SU-DHL-6 (cell line): ENCODE measurements around the gene ERBB4.

Experiments
- EZH2phosphoT487 ChIP-seq: fragments of 200-600 bp; sonication (generic), shearing (Covaris generic); conservative IDR thresholded peaks from 2 replicates; pipeline ENCODE4 v1.6.1; 2018; ENCODE audit warnings: mild to moderate bottlenecking, antibody characterized with exemption, low read length, moderate library complexity, mixed read lengths
- TF ChIP-seq, protein P1 (sequence below): fragments of 200-600 bp; sonication (generic); IDR thresholded peaks from one replicate; pipeline ENCODE4 v1.5.1; 2017; ENCODE audit warnings: antibody characterized with exemption, mild to moderate bottlenecking, low read length, moderate library complexity; ENCODE audit not compliant: insufficient read depth, poor library complexity, severe bottlenecking

DNA sequence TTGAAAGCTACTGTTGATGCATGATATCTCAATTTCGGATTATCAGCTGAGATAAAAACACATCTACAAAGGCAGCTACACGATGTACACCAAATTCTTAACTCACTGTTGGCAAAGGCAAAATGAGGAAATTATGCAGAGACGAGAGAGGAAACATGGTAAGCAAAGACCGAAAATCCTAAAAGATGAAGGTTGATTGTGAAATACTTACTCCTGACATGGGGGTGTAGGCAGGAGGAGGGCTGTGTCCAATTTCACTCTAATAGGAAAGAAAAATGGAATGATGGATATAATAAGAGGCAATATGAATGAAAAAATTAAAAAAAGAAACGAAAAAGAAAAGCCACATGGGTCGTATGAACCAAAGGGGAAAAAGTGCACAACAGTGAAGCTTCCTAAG, 1150.9 kb downstream of the ERBB4 start:
- TF ChIP-seq, protein P1, sequence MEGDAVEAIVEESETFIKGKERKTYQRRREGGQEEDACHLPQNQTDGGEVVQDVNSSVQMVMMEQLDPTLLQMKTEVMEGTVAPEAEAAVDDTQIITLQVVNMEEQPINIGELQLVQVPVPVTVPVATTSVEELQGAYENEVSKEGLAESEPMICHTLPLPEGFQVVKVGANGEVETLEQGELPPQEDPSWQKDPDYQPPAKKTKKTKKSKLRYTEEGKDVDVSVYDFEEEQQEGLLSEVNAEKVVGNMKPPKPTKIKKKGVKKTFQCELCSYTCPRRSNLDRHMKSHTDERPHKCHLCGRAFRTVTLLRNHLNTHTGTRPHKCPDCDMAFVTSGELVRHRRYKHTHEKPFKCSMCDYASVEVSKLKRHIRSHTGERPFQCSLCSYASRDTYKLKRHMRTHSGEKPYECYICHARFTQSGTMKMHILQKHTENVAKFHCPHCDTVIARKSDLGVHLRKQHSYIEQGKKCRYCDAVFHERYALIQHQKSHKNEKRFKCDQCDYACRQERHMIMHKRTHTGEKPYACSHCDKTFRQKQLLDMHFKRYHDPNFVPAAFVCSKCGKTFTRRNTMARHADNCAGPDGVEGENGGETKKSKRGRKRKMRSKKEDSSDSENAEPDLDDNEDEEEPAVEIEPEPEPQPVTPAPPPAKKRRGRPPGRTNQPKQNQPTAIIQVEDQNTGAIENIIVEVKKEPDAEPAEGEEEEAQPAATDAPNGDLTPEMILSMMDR, result no peak
- no peak for TF ChIP-seq EZH2phosphoT487
